PC-3 (cell line): ENCODE results near the gene ERAL1.

Experiments used
- EZH2 ChIP-seq: fragments of 300-600 bp; sonication (generic); IDR thresholded peaks from one replicate; pipeline ENCODE4 v1.6.1; 2017; ENCODE audit warnings: antibody characterized with exemption, mild to moderate bottlenecking, low read length; ENCODE audit not compliant: unreplicated experiment
- TF ChIP-seq, protein P1 (sequence below): fragments of 300-600 bp; sonication (generic); conservative IDR thresholded peaks from 2 replicates; pipeline ENCODE4 v1.5.1; 2017; ENCODE audit warnings: antibody characterized with exemption, low read depth, mild to moderate bottlenecking, low read length

DNA sequence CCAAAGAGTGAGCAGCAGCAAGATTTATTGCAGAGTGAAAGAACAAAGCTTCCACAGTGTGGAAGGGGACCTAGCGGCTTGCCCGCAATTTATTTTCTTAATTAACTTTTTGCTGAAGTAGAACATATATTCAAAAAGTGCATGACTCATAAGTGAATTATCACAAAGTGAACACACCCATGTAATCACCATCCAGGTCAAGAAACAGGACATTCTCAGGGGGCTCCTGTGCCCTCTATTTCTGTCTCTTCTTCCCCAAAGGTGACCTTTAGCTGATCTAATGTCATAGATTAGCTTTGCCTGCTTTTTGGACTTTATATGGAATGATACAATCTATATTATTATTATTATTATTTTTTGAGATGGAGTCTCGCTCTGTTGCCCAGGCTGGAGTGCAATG, 19.9 kb downstream of the ERAL1 start:
- TF ChIP-seq, protein P1, sequence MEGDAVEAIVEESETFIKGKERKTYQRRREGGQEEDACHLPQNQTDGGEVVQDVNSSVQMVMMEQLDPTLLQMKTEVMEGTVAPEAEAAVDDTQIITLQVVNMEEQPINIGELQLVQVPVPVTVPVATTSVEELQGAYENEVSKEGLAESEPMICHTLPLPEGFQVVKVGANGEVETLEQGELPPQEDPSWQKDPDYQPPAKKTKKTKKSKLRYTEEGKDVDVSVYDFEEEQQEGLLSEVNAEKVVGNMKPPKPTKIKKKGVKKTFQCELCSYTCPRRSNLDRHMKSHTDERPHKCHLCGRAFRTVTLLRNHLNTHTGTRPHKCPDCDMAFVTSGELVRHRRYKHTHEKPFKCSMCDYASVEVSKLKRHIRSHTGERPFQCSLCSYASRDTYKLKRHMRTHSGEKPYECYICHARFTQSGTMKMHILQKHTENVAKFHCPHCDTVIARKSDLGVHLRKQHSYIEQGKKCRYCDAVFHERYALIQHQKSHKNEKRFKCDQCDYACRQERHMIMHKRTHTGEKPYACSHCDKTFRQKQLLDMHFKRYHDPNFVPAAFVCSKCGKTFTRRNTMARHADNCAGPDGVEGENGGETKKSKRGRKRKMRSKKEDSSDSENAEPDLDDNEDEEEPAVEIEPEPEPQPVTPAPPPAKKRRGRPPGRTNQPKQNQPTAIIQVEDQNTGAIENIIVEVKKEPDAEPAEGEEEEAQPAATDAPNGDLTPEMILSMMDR = no peak
- TF ChIP-seq EZH2 = no peak
